Astrocyte (in vitro differentiated cells and primary cell): ENCODE data around the gene CHCHD5. TPM values are rescaled to one million over a fixed set of nuclear protein-coding genes. Genes with fewer than 3 reads are reported as not detected.
"Not testable (repeated sequence)": the region's sequence is repeated elsewhere in the genome, so short reads cannot be mapped to it uniquely, and the experiment has no call there.

Experiments used
- DNase-seq: peaks from one replicate; pipeline ENCODE4 v3.0.0-alpha.2; 2010; ENCODE audit warnings: low read depth
- FAIRE-seq: peaks from 2 replicates; lab custom pipeline; 2011; peaks lifted over from hg19 to GRCh38; lab: Jason Lieb, UNC
- H2AFZ ChIP-seq: 2 replicates; pipeline ENCODE4 v1.6.0; 2012; ENCODE audit warnings: low read depth, low read length, inconsistent platforms
- H3K27ac ChIP-seq: 2 replicates; pipeline ENCODE4 v1.5.1; 2011; ENCODE audit warnings: low read depth, low read length, inconsistent platforms
- H3K27me3 ChIP-seq: 2 replicates; pipeline ENCODE4 v1.6.0; 2011; ENCODE audit warnings: low read length, inconsistent platforms; ENCODE audit not compliant: insufficient read depth
- H3K36me3 ChIP-seq: 2 replicates; pipeline ENCODE4 v1.5.1; 2011; ENCODE audit warnings: low read length, inconsistent platforms; ENCODE audit not compliant: insufficient read depth
- H3K4me1 ChIP-seq: 2 replicates; pipeline ENCODE4 v1.5.1; 2011; ENCODE audit warnings: low read length, inconsistent platforms; ENCODE audit not compliant: insufficient read depth
- H3K4me2 ChIP-seq: 2 replicates; pipeline ENCODE4 v1.6.0; 2012; ENCODE audit warnings: low read length, inconsistent platforms
- H3K4me3 ChIP-seq: 2 replicates; pipeline ENCODE4 v1.5.1; 2011; ENCODE audit warnings: low read depth, mild to moderate bottlenecking, low read length, inconsistent platforms; ENCODE audit not compliant: insufficient read depth
- H3K79me2 ChIP-seq: 2 replicates; pipeline ENCODE4 v1.6.0; 2012; ENCODE audit warnings: mild to moderate bottlenecking, low read length, inconsistent platforms; ENCODE audit not compliant: insufficient read depth
- H3K9ac ChIP-seq: 2 replicates; pipeline ENCODE4 v1.6.0; 2012; ENCODE audit warnings: mild to moderate bottlenecking, low read length, inconsistent platforms
- H3K9me3 ChIP-seq: 2 replicates; pipeline ENCODE4 v1.5.1; 2012; ENCODE audit warnings: low read depth, mild to moderate bottlenecking, low read length, inconsistent platforms; ENCODE audit not compliant: insufficient read depth
- H4K20me1 ChIP-seq: 2 replicates; pipeline ENCODE4 v1.6.0; 2012; ENCODE audit warnings: low read length, inconsistent platforms; ENCODE audit not compliant: insufficient read depth
- H3K27ac Mint-ChIP-seq: one replicate; pipeline ENCODE4 v1.8.0; 2021; ENCODE audit warnings: mild to moderate bottlenecking, mixed read lengths; ENCODE audit not compliant: unreplicated experiment
- H3K27me3 Mint-ChIP-seq: one replicate; pipeline ENCODE4 v1.8.0; 2021; ENCODE audit warnings: low read depth, mixed read lengths; ENCODE audit not compliant: unreplicated experiment
- H3K36me3 Mint-ChIP-seq: one replicate; pipeline ENCODE4 v1.8.0; 2021; ENCODE audit warnings: low read depth, mixed read lengths; ENCODE audit not compliant: unreplicated experiment
- H3K4me1 Mint-ChIP-seq: one replicate; pipeline ENCODE4 v1.8.0; 2021; ENCODE audit warnings: low read depth, mixed read lengths; ENCODE audit not compliant: unreplicated experiment
- H3K4me3 Mint-ChIP-seq: one replicate; pipeline ENCODE4 v1.8.0; 2021; ENCODE audit warnings: mild to moderate bottlenecking, moderate library complexity, mixed read lengths; ENCODE audit not compliant: unreplicated experiment
- H3K9me3 Mint-ChIP-seq: one replicate; pipeline ENCODE4 v1.8.0; 2021; ENCODE audit warnings: mild to moderate bottlenecking, mixed read lengths; ENCODE audit not compliant: unreplicated experiment
- CTCF ChIP-seq: IDR thresholded peaks from 2 replicates; pipeline ENCODE4 v1.5.1; 2011; ENCODE audit warnings: low read depth, mild to moderate bottlenecking, inconsistent platforms, low read length, moderate library complexity; ENCODE audit not compliant: insufficient read depth
- EZH2 ChIP-seq: IDR thresholded peaks from 2 replicates; pipeline ENCODE4 v1.6.1; 2012; ENCODE audit warnings: mild to moderate bottlenecking, low read length, inconsistent platforms; ENCODE audit not compliant: insufficient read depth
- total RNA-seq: library from RNA; stranded (reverse); gene quantifications from 2 replicates; pipeline ENCODE4 v1.2.1, GENCODE V29; 2021

CHCHD5 gene
- total RNA-seq, 1 donor from 2014 or later, result 17.9 TPM

- Mint-ChIP-seq H3K27me3 (no peaks in the 10 kb centered on the region), H3K36me3 (peaks cover 8% of the 10 kb centered on the region), H3K27ac (no peak overlapping the region), H3K9me3 (no peaks in the 10 kb centered on the region), H3K4me1 (no peaks in the 10 kb centered on the region), H3K4me3 (no peak overlapping the region)
- Histone ChIP-seq H3K9ac (no peak overlapping the region), H4K20me1 (peaks cover 18% of the 10 kb centered on the region), H3K27me3 (no peaks in the 10 kb centered on the region), H3K79me2 (peaks cover 43% of the 10 kb centered on the region), H2AFZ (no peak overlapping the region), H3K4me2 (no peak overlapping the region), H3K27ac (no peak overlapping the region), H3K4me1 (no peaks in the 10 kb centered on the region), H3K36me3 (peaks cover 41% of the 10 kb centered on the region), H3K9me3 (no peaks in the 10 kb centered on the region), H3K4me3 (no peak overlapping the region)
- FAIRE-seq, result no peak
- peak; percentile 37 for DNase-seq
- TF ChIP-seq EZH2, result no peak
- TF ChIP-seq CTCF, result no peak
Measured at GRCh38 chr2:112547333-112547732, 37.1 kb upstream of the CHCHD5 start.

DNA sequence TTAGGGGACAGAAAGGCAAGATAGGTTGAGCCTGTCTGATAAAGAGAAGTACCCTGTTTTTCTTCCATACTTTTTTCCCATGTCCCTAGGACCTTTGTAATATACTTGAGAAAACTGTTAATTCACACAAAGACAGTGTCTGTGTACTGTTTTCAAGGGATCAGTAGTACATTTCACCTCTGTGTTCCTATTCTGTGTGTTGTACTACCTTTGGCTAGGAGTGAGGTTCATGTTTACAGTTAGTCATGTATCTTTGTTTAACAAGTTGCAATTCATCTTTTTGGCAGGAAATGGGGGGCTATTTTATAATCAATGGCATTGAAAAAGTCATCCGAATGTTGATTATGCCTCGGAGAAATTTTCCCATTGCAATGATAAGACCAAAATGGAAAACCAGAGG is 35.4 kb upstream of the CHCHD5 start:
- Histone ChIP-seq H3K9me3 (no peaks in the 10 kb centered on the region), H3K4me3 (no peak overlapping the region), H3K4me2 (no peak overlapping the region), H2AFZ (no peak overlapping the region), H3K36me3 (peaks cover 53% of the 10 kb centered on the region), H3K4me1 (no peaks in the 10 kb centered on the region), H3K9ac (no peak overlapping the region), H4K20me1 (peaks cover 8% of the 10 kb centered on the region), H3K79me2 (peaks cover 27% of the 10 kb centered on the region), H3K27ac (no peak overlapping the region), H3K27me3 (no peaks in the 10 kb centered on the region)
- Mint-ChIP-seq H3K4me1 (no peaks in the 10 kb centered on the region), H3K4me3 (no peak overlapping the region), H3K36me3 (peaks cover 8% of the 10 kb centered on the region), H3K9me3 (no peaks in the 10 kb centered on the region), H3K27me3 (no peaks in the 10 kb centered on the region), H3K27ac (no peak overlapping the region)
- no peak for TF ChIP-seq CTCF
- TF ChIP-seq EZH2, result no peak
- DNase-seq (no peak), FAIRE-seq (no peak)

- Mint-ChIP-seq H3K27me3 (no peaks in the 10 kb centered on the region), H3K9me3 (no peaks in the 10 kb centered on the region), H3K4me1 (no peaks in the 10 kb centered on the region), H3K36me3 (peaks cover 23% of the 10 kb centered on the region), H3K4me3 (no peak overlapping the region), H3K27ac (no peak overlapping the region)
- H3K4me1 ChIP-seq, result no peaks in the 10 kb centered on the region
- FAIRE-seq, result no peak
- H2AFZ ChIP-seq, result no peak overlapping the region
- no peak overlapping the region for H3K27ac ChIP-seq
- no peaks in the 10 kb centered on the region for H4K20me1 ChIP-seq
- H3K36me3 ChIP-seq, result peaks cover 30% of the 10 kb centered on the region
- TF ChIP-seq CTCF (no peak), EZH2 (no peak)
- no peak overlapping the region for H3K4me2 ChIP-seq
- DNase-seq, result no peak
- H3K79me2 ChIP-seq, result no peaks in the 10 kb centered on the region
- H3K9me3 ChIP-seq, result no peaks in the 10 kb centered on the region
- no peaks in the 10 kb centered on the region for H3K27me3 ChIP-seq
- H3K9ac ChIP-seq, result no peak overlapping the region
- no peak overlapping the region for H3K4me3 ChIP-seq
Measured at GRCh38 chr2:112566104-112566503, 18.3 kb upstream of the CHCHD5 start.

DNA sequence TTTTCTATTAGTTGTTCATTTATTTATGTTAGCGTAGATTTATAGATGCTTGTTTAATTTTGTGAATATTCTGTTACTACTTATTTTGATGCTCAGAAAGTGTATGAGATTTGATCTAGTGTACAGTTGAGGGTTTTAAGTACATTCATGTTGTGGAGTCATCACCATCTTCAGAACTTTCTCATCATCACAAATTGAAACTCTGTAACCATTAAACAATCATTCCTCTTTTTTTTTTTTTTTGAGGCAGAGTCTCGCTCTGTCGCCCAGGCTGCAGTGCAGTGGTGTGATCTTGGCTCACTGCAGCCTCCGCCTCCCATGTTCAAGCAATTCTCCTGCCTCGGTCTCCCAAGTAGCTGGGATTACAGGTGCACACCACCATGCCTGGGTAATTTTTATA is 17.9 kb upstream of the CHCHD5 start:
- not testable (repeated sequence) for FAIRE-seq, H3K4me3 ChIP-seq, H2AFZ ChIP-seq, H3K27me3 ChIP-seq, H3K4me1 ChIP-seq, H3K27ac ChIP-seq, H3K27me3 Mint-ChIP-seq, H3K4me3 Mint-ChIP-seq, H3K4me1 Mint-ChIP-seq, H3K79me2 ChIP-seq, H3K9ac ChIP-seq, H3K9me3 Mint-ChIP-seq, H3K9me3 ChIP-seq, H4K20me1 ChIP-seq, H3K4me2 ChIP-seq, H3K27ac Mint-ChIP-seq, DNase-seq
- peaks cover 32% of the 10 kb centered on the region for H3K36me3 ChIP-seq
- peaks cover 20% of the 10 kb centered on the region for H3K36me3 Mint-ChIP-seq
